ENCODE results near the gene GINS3. TPM values are rescaled to one million over a fixed set of nuclear protein-coding genes. Genes with fewer than 3 reads are reported as not detected.
A peak's percentile ranks its signal among the peaks of the same experiment; 100 is the strongest.

The GINS3 gene
- total RNA-seq, 1 donor from 2014 or later = 3.6 TPM

DNA sequence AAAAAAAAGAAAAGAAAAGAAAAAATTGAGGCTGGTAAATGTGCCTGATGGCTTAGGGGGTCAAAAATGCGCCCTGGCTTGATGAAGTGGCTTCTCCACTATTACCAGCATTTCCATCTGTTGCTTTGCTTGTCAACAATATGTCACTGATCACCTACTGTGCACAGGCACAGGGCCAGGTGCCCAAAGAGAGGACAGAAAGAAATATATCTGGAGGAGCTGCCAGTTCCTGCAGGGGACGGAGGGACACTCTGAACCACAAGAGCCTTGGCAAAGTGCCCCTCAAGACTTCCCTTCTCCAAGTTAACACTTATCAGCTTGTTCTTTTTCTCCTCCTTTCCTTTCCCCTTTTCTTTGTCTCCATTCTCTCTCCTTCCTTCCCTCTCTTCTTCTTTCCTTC is 34.7 kb downstream of the GINS3 start:
- no peak for DNase-seq

DNA sequence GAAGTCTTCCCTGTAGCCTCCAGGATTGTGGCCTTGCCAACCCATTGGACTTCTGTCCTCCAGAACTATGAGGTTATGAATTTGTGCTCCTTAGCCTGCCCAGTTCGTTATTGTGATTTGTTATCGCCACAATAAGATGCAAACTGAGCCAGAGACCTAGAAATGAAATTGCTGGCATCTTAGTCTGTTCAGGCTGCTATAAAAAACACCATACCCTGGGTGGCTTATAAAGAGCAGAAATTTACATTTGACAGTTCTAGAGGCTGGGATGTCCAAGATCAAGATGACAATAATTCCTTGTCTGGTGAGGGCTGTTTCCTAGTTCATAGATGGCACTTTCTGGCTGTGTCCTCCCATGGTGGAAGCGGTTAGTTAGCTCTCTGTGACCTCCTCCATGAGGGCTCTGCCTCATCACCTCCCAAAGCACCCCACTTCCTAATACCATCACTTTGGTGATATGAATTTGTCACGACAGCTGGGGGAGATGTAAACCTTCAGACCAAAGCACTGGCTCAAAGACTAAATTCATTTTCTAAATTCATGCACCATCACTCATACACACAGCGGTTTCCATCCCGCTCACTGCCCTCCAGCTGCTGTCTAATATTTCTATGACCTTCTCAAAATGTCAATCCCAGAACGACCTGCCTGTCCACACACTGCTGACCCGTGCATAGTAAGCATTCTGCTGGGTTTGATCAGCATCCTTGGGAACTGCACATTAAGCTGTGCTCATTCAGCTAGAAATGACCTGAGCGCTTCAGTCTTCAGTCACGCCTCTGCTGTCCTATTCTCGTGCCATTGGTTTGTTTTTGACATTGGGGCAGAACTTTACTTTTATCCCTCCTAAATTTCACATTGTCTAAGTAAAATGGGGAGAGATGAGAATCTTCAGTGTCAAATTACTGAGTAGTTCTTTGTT is 36.6 kb downstream of the GINS3 start:
- DNase-seq = no peak

DNA sequence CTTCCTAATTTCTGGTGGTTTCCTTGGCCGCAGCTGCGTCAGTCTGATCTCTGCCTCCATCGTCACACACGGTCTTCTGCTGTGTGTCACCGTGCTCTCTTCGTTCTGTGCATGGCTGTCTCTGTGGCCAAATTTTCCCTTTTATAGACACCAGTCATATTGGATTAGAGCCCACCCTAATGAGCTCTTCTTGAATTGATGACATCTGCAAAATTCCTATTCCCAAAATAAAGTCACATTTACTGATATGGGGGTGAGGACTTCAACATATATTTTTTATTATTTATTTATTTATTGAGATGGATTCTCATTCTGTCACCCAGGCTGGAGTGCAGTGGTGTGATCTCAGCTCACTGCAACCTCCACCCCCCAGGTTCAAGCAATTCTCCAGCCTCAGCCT is 38.4 kb downstream of the GINS3 start:
- DNase-seq = no peak

DNA sequence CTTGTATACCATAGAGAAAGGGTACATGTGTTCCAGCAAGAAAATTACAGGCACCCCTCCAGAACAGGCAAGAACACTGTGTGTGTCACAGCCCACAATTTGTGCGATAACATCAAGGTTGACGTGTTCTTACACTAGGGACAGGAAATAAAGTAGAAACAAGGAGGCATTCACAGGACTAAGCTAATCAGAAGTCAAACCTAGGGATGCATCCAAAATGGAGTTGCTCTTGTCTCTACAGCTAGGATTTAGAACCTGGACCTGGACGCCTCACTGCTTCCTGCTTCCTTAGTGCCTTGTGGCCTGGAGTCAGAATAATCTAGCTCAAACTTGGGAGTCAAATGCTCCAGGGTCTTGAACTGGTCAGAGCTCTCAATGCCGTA is 41.3 kb downstream of the GINS3 start:
- no peak for DNase-seq

DNA sequence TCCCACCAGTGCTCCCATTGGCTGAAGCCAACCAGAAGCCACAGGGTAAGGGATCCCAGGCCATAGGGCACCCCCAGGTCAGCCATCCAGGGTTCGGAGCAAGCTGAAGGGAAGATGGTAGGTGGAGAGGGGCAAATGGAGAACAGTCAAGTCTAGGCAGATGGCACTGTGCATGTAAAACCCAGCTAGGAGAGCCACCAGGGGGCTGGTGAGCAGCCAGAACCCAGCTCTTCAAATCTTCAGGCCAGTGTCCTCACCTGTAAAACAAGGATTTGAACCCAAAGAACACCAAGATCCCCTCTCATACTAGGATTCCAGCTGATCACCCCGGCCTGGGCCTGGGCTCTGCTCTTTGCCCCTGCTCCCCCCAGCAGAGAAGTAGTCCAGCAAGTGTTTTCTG is 43.5 kb downstream of the GINS3 start:
- DNase-seq = no peak

DNA sequence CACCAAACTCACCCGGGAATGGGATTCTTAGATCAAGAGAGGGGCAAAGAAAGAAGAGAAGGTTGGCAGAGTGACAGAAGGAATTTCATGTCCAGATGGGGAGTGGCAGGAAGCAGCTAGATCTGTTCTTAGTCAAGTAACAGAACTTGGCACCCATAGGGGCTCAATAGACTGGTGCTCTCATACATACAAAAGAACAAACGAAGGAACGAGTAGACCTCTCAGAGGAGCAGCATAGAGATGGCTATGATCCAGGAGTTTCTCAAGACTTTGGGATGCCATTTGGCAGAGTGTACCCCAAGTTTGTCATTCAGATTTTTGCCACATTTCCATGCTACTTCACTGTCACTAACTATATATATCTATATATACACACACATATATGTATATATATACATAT is 47.9 kb downstream of the GINS3 start:
- no peak for DNase-seq

DNA sequence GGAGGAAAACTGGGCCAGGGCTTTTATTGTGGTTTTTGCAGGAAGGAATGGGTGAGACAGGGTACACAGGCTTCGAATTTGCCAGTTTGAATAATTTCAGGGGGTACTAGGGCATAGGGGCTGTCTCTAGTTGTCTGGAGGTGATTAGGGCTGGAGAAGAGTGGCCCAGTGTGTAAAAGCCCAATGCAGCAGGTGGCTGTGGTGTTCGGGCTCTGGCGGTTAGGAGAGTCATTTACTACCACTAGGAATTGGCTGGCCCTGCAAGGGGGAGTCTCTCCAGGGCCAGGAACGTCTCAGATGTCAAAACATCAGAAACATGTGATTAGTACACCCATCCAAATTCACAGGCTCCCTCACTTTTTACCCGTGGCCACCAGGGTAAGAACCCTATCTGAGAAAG is 50.3 kb downstream of the GINS3 start:
- DNase-seq = no peak

DNA sequence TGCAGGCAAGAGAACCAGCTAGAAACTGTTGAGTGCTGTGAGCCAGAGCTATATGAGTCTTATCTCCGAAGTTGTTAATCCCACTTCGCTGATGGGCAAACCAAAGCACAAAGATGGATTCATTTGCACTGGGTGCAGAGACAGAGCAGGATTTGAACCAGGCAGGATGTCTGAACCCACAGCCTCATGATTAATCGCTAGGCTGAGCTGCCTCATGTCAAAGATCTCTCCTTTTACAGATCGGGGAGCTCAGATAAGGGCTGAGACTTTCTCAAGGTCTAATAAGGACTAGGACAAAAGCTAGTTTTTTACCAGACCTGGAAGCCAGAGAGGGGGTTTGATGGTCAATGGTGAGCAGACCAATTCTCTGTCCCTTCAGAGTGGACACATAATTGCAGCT is 51.5 kb downstream of the GINS3 start:
- DNase-seq = no peak

DNA sequence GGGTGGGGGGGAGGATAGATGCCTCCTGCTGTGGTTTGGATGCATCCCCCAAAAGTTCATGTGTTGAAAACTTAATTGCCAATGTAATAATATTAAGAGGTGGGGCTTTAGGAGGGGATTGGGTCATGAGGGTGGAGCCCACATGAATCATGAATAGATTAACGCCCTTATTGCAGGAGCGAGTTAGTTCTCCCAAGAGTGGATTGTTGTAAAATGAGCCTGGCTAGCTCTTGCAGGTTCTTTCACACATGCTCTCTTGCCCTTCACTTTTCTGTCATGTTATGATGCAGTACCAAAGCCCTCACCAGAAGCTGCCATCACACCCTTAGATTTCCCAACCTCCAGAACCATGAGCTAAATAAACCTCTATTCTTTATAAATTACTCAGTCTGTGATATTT is 52.0 kb downstream of the GINS3 start:
- DNase-seq = no peak

DNA sequence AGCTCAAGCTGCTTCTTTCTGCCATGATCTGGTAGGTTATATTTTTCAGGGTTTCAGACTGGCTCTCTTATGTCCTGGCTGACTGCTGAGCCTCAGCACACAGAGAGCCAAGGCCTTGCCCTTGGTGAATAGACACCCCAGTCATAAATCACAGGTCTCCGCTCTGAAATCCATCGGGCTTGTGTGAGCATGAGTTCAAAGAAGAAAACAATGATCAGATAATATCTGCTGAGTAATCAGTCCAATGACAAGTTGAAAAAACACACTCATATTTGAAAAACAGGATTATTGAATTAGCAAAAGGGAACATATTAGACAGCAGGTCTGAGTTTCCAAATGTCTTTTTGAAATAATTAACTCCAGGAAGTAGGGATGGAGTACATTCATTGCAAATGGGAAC is 56.6 kb downstream of the GINS3 start:
- DNase-seq = no peak

DNA sequence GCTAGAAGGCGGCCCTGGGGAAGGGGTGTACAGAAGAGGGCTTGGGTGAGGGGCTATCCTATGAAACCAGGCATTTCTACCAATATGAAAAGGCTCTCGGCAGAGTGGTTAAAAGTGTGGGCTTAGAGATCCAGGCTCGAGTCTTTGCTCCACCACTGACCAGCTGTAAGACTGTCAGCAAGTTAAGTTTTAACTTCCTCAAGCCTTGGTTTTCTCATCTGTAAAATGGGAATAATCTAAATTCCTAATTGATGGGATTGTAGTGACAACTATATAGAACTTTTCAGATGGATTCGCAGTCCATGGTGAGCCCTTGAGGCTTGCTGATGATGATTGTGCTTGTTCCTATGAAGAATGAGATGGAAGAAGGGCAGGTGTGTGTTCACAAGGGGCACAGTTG is 57.0 kb downstream of the GINS3 start:
- DNase-seq = no peak

DNA sequence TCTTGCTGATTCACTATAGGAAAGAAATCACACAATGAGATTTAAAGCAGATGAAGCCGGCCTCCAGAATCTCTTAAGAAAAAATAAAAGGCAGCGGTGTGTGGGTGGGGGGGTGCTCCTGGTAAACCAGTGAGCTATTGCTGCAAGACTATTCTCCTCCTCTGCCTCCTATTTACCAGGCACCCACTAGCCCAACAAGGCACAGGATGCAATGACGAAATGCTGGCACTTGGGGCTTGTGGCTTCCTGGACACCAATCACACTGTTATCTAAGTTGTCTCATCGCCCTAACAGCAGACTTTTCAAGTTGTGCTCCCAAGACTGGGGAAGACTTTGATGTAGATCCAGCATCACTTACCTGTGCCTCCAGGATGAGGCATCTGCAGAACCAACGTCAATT is 57.5 kb downstream of the GINS3 start:
- DNase-seq = no peak

DNA sequence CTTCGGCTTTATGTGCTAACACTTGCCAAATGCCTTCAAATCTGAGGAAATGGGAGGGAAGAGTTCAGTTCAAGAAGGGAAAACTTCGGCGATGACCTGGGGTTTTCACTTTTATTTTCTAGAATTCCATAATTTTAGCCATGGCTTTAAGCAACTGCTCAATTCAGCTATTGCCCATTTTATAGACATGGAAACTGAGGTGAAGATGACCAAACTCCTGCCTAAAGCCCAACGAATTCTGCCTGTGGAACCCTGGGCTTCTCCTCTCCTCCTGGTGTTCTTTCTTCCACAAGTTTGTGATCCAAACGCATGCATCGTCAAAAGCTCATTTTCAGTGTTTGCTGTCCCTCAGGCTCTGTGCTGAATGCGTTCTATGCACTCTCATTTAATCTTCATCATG is 58.3 kb downstream of the GINS3 start:
- no peak for DNase-seq

DNA sequence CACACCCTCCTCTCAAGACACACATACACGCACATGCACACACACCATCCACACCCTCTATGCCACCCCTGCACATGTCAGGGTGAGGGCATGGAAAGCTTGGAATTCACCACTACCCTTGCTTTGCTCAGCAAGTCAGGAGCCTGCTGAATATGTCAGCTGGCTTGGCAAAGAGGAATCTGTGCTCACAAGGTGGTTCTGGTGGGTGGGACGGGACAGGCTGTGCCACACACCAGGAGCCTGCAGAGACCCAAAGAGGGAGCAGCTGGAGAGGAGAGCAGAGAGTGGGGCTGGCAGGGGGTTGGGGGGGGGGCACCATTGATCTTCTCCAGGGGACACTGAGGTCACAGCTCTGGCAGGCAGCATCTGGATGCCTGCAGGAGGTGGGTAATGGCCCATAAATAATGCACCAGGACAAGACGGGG is 59.0 kb downstream of the GINS3 start:
- no peak for DNase-seq

DNA sequence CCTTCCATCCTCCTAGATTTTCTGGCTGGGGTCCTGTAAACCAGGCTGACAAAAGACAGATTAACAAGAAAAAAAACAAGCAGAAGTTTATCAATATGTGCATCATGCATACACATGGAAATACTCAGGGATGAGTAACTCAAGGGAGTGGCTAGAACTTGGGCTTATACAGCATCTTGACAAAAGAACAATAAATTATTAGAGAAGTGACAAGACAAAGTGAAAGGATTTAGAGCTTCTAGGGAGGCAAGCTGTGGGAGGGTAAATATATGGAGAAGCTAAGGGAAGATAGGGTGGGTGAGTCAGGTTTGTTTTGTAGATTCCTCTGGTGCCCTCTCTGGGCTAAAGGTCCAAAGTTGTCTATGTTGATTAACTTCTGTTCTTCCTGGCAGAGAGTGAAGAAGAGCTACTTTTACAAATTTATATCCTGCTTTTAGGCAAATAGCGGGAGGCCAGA is 59.7 kb downstream of the GINS3 start:
- DNase-seq = peak; percentile 31

DNA sequence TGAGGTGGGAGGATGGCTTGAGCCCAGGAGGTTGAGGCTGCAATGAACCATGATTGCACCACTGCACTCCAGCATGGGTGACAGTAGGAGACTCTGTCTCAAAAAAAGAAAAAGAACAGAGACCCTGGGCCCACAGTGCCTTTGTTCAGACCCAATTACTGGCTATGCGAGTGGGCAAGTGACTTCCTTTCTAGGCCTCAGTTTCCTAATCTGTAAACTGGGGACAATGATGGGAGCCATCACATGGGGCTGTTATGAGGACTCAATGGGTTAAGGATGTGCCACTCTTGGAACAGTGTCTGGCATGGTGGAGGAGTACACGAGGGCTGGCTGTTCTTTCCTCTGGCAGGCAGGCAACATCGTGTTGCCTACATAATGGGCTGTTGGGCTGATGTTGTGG is 60.4 kb downstream of the GINS3 start:
- no peak for DNase-seq

DNA sequence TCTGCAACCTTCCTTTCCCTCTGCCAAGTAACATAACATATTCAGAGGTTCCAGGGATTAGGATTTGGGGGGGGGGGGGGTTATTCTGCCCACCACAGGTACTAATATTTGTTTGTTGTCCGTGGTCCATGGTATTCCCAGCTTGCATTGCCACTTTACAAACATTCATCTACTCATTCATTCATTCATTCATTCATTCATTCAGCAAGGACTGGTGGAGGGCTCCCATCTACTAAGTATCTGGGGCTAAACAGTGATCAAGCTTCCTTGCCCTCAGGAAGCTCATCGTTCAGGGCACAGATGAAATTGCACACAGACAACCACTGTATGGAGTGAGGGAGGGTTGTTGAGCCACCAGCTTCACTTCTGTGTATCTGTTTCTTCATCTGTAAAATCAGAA is 61.9 kb downstream of the GINS3 start:
- no peak for DNase-seq

DNA sequence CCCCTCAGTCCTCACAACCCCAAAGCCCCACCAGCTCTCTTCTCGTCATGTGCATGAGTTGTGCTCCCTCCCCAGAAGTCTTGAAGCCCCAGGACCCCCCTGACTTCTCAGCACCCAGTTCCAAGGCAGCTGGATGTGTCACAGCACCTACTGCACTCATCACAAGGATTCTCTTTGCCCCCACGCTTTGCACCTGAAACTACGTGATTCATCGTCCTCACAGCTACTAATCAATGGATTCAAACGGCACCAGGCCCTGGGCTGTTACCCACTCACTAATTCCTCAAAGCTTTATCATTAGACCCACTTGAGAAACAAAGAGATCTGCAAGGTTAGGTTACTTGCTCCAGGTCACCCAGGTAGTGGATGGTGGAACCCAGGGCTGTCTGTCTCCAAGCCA is 62.6 kb downstream of the GINS3 start:
- DNase-seq = no peak

Small RNAs within 50 kb of the gene (small RNA-seq; reads per million reads assigned to genes)
- gene RNU6-1110P (ENCODE audit: low replicate concordance) = not detected
- not detected for gene RNU6-269P (ENCODE audit: low replicate concordance)

Other genes starting within 250 kb of the GINS3 start
- gene CSNK2A2, start 194.4 kb upstream of the GINS3 start, total RNA-seq = 39.4 TPM
- not detected for gene PRSS54, start 97.4 kb upstream of the GINS3 start, total RNA-seq
- gene NDRG4, start 107.7 kb downstream of the GINS3 start, total RNA-seq = 4.4 TPM
- gene SETD6, start 123.0 kb downstream of the GINS3 start, total RNA-seq = 14.6 TPM
- 122 TPM for gene CNOT1, start 237.4 kb downstream of the GINS3 start, total RNA-seq

Measured in skin of body (tissue), 3 donors.